GM18511 (cell line): ENCODE results near the gene IMPACT.

ENCODE experiments used
- ATAC-seq: cut with Tn5 transposase; IDR thresholded peaks from one replicate; pipeline ENCODE4 v1.9.1; 2021; ENCODE audit warnings: mild to moderate bottlenecking, moderate library complexity; ENCODE audit not compliant: unreplicated experiment

Gene IMPACT

GRCh38 chr18:24474406-24474805, 47.9 kb downstream of the IMPACT start:
- no peak for ATAC-seq

- ATAC-seq = no peak
These were observed 49.6 kb downstream of the IMPACT start for GRCh38 chr18:24475926-24476589.

DNA sequence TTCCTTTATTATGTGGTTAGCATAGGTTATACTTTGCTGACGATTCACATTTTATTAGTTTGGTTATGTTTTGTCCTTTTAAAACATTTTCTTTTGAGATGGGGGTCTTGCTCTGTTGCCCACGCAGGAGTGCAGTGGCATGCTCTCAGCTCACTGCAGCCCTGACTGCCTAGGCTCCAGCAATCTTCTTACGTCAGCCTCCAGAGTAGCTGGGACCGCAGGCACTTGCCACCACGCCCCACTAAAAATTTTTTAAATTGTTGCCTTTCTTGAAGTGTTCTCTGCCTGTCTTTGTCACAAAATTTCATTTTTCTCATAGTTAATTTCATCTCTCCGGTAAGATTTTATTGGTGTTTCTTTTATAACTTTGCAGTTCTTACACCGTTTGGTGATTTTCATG, 52.9 kb downstream of the IMPACT start:
- no peak for ATAC-seq

DNA sequence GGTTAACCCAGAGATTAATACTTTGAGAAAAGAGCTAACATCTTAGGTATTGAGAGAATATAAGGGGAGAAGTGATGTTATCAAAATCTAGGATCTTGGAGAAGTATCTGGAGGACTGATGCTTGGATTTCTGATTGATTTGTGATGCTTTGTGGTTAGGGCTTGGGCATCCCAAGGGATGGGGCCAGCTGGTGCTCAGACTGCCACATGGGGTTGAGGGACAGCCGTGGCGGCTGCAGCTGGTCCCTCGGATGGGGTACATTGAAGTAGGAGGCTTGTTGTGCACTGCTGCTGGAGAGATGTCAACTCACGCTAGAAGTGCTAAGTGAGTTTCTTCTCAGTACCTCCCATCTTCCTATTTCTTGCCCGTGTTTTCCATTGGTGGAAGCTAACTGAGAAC, 56.4 kb downstream of the IMPACT start:
- ATAC-seq = no peak

DNA sequence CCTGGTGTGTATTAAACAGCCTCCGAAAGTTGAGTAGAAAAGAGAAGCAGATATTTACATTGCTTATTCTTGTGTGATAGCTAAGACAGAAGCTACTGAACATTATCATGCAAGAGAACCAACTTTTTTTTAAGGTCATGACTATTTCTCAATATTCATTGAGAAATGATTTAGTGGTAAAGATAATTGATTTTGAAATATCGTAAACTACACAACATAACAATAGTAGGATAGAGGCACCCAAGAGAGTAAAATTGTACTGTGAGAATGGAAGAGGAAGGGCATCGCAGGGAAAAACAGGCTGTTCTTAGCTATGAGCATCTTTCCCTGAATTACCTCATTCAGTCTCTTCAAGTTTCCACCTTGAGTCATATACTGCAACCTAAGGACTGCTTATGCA, 59.2 kb downstream of the IMPACT start:
- ATAC-seq = no peak

DNA sequence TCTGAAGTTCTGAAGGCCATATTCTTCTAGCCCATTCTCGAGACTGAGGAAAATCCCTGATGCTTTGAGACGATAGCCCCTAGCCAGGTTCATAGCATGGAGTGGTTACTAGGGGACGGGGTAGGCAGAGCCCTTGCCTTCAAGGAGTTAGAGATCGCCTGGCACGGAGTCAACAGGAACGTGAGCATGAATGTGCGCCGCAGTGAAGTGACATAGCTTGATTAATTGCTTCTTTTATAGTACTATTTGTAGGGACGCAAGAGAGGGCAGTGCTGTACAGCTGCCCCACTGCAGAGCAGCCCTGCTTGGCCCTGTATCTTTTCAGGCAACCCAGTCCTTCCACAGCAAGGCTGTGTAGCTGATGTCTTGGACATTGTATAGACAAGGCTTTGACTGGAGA, 60.2 kb downstream of the IMPACT start:
- no peak for ATAC-seq

DNA sequence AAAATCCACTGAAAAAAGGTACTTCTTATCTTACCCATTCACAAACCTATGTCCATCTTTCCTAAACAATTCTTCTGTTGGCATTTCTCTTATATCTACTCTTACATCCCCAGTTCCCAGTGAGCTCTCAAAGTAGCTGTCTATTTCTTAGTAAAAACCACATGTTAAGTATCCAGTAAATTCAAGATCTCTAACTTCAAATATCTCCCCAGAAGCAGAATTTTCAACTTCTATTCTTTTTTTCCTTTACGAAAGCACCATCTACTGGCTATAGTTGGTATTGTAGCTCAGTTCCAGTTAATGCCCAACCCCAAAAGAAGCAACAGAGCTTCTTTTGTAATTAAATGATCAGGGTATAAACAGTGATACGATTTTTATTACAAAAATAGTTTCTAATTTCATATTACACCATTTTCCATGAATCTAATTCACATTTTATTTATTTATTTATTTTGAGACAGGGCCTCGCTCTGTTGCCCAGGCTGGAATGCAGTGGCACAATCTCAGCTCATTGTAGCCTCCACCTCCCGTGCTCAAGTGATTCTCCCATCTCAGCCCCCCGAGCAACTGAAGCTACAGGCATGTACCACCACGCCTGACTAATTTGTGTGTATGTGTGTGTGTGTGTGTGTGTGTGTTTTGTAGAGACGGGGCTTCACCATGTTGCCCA, 62.5 kb downstream of the IMPACT start:
- no peak for ATAC-seq

GRCh38 chr18:24490539-24490938, 64.1 kb downstream of the IMPACT start:
- ATAC-seq = no peak

DNA sequence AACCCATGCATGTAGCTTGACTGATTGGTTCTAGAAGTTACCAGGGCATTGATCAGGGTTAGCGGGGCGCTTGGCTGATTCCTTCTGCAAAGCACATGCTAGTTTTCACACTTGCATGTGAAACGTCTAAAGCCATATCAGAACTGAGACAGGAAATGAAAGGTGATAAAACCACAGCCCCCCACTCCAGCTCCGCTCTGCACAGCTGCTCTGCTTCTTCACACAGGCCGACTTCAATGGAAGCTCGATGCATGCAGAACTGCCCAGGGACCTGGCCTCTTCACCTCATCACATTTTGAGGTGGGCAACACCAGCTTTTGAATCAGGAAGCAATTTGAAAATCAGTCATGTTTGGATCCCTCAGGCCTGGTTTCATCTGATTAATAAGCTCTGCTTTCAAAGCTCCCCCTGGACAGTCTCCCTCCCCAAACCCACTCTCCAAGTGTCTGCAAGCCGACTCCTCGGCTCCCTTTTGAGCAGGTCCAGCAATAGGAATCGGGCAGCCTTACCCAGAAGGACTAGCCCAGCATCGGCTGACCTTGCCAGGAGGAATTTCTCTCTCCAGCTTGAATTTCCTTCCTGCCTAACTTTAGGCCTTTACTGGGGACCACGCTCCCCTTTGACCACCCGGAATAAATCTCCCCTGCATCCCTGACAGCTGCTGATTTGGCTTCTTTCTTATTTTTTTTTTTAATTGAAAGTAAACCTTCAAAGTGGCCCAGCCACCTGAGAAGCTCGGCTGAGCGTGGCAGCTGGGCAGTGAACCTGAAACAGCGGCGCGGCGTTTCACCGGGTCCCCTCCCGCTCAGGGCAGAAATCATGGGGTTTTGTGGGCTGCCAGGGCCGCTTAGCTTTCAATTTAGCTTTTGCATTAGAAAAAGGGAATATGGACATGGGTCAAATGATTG, 65.7 kb downstream of the IMPACT start:
- ATAC-seq = peak; percentile 92

DNA sequence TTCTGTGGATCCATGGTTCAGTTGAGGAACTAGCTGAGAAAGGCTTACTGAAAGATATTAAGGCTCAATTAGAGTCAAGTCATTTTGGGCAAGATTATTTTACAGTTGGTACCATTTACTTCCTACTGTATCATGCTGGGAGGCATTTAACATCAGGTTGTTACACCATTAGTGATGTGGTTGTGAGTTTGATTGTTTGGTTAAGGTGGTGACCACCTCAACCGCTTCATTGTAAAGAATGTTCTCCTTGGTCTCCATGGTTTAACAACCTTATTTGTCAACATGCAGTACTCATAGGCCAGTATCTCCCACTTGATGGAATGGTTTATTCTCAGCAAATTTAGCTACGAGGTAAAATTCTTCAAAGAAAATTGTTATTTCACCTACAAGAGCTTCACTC, 68.1 kb downstream of the IMPACT start:
- no peak for ATAC-seq

- no peak for ATAC-seq
These were observed 70.7 kb downstream of the IMPACT start for GRCh38 chr18:24497031-24497754.

- no peak for ATAC-seq
These were observed 73.3 kb downstream of the IMPACT start for GRCh38 chr18:24499814-24500213.

DNA sequence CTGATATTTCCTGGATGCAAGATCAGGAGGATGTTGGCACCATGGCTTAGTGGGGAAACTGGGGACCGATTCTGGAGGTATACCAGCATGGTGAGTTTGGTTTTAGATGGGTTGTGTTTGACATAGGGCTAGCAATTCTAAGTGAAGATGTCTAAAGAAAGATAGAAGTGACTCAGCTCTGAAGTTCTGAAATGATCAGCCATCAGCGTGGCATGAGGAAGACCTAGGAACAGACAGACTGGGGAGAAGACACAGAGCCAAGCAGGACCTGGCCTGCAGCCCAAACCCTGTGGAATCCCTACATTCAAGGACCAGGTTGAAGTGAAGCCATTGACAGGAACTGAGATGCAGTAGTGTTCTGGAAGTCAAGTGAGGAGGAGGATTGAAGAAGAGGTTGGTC, 73.7 kb downstream of the IMPACT start:
- ATAC-seq = no peak

- no peak for ATAC-seq
These were observed 74.3 kb downstream of the IMPACT start for GRCh38 chr18:24500766-24501165.

DNA sequence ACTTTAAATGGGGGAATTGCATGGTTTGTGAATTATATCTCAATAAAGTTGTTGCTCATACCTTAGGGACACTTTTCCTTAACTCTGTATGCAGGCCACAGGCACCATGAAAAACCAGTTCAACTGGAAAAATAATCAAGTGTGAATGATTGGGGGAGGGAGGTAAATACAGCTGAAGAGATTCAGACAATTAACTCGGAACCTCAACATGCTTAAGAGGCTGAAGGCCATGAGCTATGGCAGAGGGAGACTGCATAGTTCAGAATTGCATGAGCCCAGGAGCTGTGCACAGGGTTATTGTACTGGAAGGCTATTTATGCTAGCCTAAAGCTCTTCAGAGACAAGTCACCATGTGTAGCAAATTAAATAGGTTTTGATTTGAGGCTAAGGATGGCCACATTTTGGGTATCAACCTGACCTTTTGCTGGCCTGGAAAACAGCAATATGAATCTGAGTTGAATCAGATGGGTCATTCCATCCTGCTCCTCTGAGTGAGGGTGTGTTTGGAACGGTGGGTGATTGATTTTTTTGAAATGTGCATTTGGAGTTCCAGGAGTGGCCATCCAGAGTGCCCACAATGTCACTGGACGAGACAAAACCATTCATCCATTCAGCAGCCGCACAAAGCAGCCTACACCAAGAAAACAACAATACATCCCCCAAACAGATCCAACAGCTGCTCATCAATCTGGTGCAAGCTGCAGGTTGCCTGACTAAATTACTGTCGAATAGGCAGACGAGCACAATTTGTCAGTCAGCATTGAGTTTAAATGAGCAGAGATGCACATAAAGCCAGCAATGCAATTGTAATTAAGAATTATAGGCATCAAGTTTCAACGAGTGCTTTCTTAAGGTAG, 76.4 kb downstream of the IMPACT start:
- no peak for ATAC-seq
